DND-41 (cell line): ENCODE results near the gene AATK.

ENCODE experiments used
- ATAC-seq: fragments of 200-7000 bp; cut with Tn5 transposase; 3 replicates; pipeline ENCODE4 v1.9.1; 2021; ENCODE audit warnings: low read depth; ENCODE audit not compliant: insufficient read depth
- DNase-seq: peaks from one replicate; pipeline ENCODE4 v3.0.0-alpha.2; 2020
- H2AFZ ChIP-seq: 2 replicates; pipeline ENCODE4 v1.6.0; 2012; ENCODE audit warnings: low read depth, low read length
- H3K27ac ChIP-seq: 2 replicates; pipeline ENCODE4 v1.5.1; 2012; ENCODE audit warnings: low read length, inconsistent platforms
- H3K27me3 ChIP-seq: fragments of 200-600 bp; sonication (generic); 2 replicates; pipeline ENCODE4 v1.6.0; 2012; ENCODE audit warnings: low read length, mild to moderate bottlenecking, inconsistent platforms; ENCODE audit not compliant: insufficient read depth, poor library complexity
- H3K36me3 ChIP-seq: 2 replicates; pipeline ENCODE4 v1.5.1; 2012; ENCODE audit warnings: low read length, inconsistent platforms; ENCODE audit not compliant: insufficient read depth
- H3K4me1 ChIP-seq: 2 replicates; pipeline ENCODE4 v1.5.1; 2012; ENCODE audit warnings: mild to moderate bottlenecking, low read length; ENCODE audit not compliant: insufficient read depth
- H3K4me2 ChIP-seq: 2 replicates; pipeline ENCODE4 v1.6.0; 2012; ENCODE audit warnings: mild to moderate bottlenecking, moderate library complexity, low read length, inconsistent platforms; ENCODE audit not compliant: insufficient read depth
- H3K4me3 ChIP-seq, 2 experiments: fragments of 200-600 bp in 1 of 2; shearing (Covaris generic) in 1 of 2; 2 replicates each; pipeline ENCODE4 v1.5.1; 2012 to 2016; ENCODE audit warnings: inconsistent platforms in 2 of 2, low read length in 2 of 2, mild to moderate bottlenecking in 2 of 2, low read depth in 1 of 2, moderate library complexity in 1 of 2
- H3K79me2 ChIP-seq: 2 replicates; pipeline ENCODE4 v1.6.0; 2012; ENCODE audit warnings: low read length, inconsistent platforms; ENCODE audit not compliant: insufficient read depth
- H3K9ac ChIP-seq: 2 replicates; pipeline ENCODE4 v1.6.0; 2012; ENCODE audit warnings: low read depth, mild to moderate bottlenecking, inconsistent platforms, low read length, moderate library complexity
- H3K9me3 ChIP-seq: 2 replicates; pipeline ENCODE4 v1.5.1; 2012; ENCODE audit warnings: low read length, moderate library complexity, mild to moderate bottlenecking, inconsistent platforms; ENCODE audit not compliant: insufficient read depth, severe bottlenecking
- H4K20me1 ChIP-seq: 2 replicates; pipeline ENCODE4 v1.6.0; 2012; ENCODE audit warnings: low read length; ENCODE audit not compliant: insufficient read depth
- EZH2 ChIP-seq: IDR thresholded peaks from 3 replicates; pipeline ENCODE4 v1.6.1; 2012; ENCODE audit warnings: borderline replicate concordance, low read depth, mild to moderate bottlenecking, moderate library complexity, low read length, inconsistent platforms; ENCODE audit not compliant: severe bottlenecking
- TF ChIP-seq, protein P1 (sequence below): IDR thresholded peaks from 2 replicates; pipeline ENCODE4 v1.5.1; 2012; ENCODE audit warnings: borderline replicate concordance, low read length, moderate library complexity, mild to moderate bottlenecking; ENCODE audit not compliant: poor library complexity, severe bottlenecking; ENCODE audit errors: extremely low read depth

Gene AATK

DNA sequence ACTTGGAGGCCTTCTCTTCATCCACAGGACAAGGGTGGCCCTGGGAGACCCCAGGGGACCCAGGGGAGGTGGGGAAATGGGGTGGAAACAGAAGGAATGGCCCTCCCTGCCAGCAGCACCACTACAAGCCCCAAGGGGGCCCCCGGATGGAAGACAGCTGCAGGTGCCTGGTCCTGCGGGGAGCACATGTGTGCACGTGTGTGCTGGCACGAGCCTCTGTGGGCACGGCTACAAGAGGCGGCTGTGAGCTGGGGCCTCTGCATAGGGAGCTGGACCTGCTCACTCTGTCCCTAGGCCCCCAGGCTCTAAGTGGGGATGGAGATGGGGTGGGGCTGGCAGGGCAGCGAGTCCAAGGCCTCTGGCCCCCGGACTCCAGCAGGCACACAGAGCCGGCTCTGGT is 13.2 kb upstream of the AATK start:
- Histone ChIP-seq H3K36me3 (no peaks in the 10 kb centered on the region), H2AFZ (no peak overlapping the region), H3K4me1 (no peaks in the 10 kb centered on the region), H3K27ac (no peak overlapping the region), H3K9ac (no peak overlapping the region), H3K4me3 (no peak overlapping the region), H3K9me3 (no peaks in the 10 kb centered on the region), H4K20me1 (no peaks in the 10 kb centered on the region; the same call in 1 of the 2 replicates), H3K27me3 (no peaks in the 10 kb centered on the region), H3K79me2 (no peaks in the 10 kb centered on the region), H3K4me2 (no peak overlapping the region)
- TF ChIP-seq EZH2: no peak
- TF ChIP-seq, protein P1, sequence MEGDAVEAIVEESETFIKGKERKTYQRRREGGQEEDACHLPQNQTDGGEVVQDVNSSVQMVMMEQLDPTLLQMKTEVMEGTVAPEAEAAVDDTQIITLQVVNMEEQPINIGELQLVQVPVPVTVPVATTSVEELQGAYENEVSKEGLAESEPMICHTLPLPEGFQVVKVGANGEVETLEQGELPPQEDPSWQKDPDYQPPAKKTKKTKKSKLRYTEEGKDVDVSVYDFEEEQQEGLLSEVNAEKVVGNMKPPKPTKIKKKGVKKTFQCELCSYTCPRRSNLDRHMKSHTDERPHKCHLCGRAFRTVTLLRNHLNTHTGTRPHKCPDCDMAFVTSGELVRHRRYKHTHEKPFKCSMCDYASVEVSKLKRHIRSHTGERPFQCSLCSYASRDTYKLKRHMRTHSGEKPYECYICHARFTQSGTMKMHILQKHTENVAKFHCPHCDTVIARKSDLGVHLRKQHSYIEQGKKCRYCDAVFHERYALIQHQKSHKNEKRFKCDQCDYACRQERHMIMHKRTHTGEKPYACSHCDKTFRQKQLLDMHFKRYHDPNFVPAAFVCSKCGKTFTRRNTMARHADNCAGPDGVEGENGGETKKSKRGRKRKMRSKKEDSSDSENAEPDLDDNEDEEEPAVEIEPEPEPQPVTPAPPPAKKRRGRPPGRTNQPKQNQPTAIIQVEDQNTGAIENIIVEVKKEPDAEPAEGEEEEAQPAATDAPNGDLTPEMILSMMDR: no peak
- DNase-seq (no peak), ATAC-seq (no peak)

DNA sequence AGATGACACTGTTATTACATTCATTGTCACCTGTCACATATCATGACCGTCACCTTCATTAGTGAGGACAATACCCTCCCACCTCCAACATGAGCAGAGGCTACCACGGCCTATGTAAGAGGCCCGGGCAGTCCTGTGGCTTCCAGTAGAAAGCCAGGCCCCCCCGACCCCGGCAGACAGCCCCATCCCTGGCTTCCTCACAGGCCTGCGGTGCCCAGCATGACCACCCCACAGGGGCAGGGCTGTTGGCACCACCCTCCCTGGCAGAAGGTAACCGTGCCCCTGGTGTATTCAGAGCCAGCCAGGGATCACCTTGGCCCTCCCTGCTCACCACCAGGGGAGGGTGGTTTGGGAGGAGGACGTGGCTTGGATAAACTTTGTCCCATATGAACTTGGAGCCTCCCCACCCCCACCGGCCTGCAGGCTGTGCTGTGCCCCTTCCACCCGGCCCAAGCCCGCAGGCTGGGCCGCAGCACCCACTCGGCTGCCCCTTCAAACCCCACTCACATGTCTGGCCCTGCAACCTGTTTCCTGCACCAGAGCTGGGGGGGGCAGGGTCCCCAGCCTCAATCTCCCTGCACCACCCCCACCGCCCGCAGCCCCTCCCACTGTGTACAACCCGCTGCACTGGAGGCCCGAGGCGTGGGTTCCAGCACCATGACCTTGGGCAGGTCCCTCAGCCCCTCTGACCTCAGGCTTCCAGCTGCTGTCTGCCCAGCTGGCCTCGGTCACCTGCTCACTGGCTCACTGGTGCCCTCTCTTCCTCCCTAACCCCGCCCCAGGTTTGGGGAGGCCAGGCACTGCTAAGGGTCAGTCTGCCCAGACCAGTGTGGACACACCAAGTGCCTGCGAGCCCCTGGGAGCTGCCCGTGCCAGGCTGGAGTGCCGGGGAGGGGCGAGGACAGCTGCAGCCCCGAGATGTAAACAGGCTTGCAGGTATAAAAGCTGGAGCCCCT is 12.4 kb upstream of the AATK start:
- H3K9me3 ChIP-seq: no peaks in the 10 kb centered on the region

DNA sequence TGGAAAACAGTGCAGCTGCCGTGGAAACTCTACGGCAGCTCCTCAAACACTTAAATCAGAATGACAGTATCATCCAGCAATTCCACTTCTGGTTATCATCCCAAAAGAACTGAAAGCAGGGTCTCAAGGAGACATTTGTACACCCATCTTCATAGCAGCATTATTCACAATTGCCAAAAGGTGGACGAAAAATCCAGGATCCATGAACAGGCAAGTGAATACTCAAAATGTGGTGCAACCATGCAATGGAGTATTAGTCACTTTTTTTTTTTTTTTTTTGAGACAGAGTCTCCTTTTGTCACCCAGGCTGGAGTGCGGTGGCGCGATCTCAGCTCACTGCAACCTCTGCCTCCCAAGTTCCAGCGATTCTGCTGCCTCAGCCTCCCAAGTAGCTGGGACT is 10.6 kb upstream of the AATK start:
- H2AFZ ChIP-seq: no peak overlapping the region
- no peaks in the 10 kb centered on the region for H3K27me3 ChIP-seq
- DNase-seq: no peak
- no peaks in the 10 kb centered on the region for H3K79me2 ChIP-seq
- no peak overlapping the region for H3K4me2 ChIP-seq
- H3K27ac ChIP-seq: no peak overlapping the region
- no peak for ATAC-seq
- no peaks in the 10 kb centered on the region for H3K36me3 ChIP-seq
- TF ChIP-seq EZH2: no peak
- TF ChIP-seq, protein P1: no peak
- H3K9me3 ChIP-seq: no peaks in the 10 kb centered on the region
- no peaks in the 10 kb centered on the region for H3K4me1 ChIP-seq
- H3K4me3 ChIP-seq: no peak overlapping the region
- no peak overlapping the region for H3K9ac ChIP-seq
- no peaks in the 10 kb centered on the region; the same call in 1 of the 2 replicates for H4K20me1 ChIP-seq

More for the DNA sequence above, 12.4 kb upstream of the AATK start:
- H3K4me2 ChIP-seq: no peak overlapping the region
- no peaks in the 10 kb centered on the region for H3K79me2 ChIP-seq
- ATAC-seq (no peak), DNase-seq (no peak)
- no peaks in the 10 kb centered on the region for H3K36me3 ChIP-seq
- H4K20me1 ChIP-seq: no peaks in the 10 kb centered on the region; the same call in 1 of the 2 replicates
- H3K4me1 ChIP-seq: no peaks in the 10 kb centered on the region
- H3K27ac ChIP-seq: no peak overlapping the region
- H3K4me3 ChIP-seq: no peak overlapping the region
- H3K27me3 ChIP-seq: no peaks in the 10 kb centered on the region
- no peak overlapping the region for H3K9ac ChIP-seq
- no peak overlapping the region for H2AFZ ChIP-seq
- TF ChIP-seq EZH2: no peak
- TF ChIP-seq, protein P1: no peak
